OCI-LY7 (cell line): ENCODE results near the gene SRCIN1.

Source experiments
- EZH2phosphoT487 ChIP-seq: fragments of 200-600 bp; sonication (generic); IDR thresholded peaks from 2 replicates; pipeline ENCODE4 v1.6.1; 2018; ENCODE audit warnings: low read depth, borderline replicate concordance, mild to moderate bottlenecking, mixed run types, antibody characterized with exemption, low read length, moderate library complexity, mixed read lengths
- TF ChIP-seq, protein P1 (sequence below): fragments of 200-600 bp; sonication (generic); conservative IDR thresholded peaks from 2 replicates; pipeline ENCODE4 v1.5.1; 2014; ENCODE audit warnings: mild to moderate bottlenecking, antibody characterized with exemption, low read length, moderate library complexity, mixed read lengths

DNA sequence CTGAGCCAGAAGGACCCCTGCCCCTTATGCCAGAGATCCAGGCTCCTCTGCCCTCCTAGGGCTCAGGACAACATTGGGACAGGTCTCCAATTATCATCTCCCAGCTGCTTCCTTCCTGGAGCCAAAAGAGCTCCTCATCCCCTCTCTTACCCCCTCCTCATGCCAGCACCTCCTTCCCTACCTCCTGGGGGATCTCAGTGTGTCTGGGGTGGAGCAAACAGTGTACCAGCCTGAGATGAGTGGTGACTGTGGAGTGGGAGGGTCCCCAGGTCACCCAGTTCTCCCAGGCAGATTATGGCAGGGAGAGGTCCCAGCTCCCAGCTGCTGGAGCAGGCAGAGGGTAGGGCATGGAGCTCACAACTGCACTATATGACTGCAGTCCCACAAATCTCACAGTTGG lies 23.7 kb downstream of the SRCIN1 start:
- TF ChIP-seq, protein P1, sequence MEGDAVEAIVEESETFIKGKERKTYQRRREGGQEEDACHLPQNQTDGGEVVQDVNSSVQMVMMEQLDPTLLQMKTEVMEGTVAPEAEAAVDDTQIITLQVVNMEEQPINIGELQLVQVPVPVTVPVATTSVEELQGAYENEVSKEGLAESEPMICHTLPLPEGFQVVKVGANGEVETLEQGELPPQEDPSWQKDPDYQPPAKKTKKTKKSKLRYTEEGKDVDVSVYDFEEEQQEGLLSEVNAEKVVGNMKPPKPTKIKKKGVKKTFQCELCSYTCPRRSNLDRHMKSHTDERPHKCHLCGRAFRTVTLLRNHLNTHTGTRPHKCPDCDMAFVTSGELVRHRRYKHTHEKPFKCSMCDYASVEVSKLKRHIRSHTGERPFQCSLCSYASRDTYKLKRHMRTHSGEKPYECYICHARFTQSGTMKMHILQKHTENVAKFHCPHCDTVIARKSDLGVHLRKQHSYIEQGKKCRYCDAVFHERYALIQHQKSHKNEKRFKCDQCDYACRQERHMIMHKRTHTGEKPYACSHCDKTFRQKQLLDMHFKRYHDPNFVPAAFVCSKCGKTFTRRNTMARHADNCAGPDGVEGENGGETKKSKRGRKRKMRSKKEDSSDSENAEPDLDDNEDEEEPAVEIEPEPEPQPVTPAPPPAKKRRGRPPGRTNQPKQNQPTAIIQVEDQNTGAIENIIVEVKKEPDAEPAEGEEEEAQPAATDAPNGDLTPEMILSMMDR = no peak
- TF ChIP-seq EZH2phosphoT487 = no peak
